Right lobe of liver (tissue), 4 donors: ENCODE results near the gene SLX4IP.

Experiments used
- CTCF ChIP-seq, 4 donors: fragments of 200-600 bp in 3 of 4; fragments of 450-650 bp in 1 of 4; IDR thresholded peaks; one replicate each; pipeline versions ENCODE4 v1.5.1 to v1.8.0; 2016 to 2022; ENCODE audit warnings: antibody characterized with exemption in 4 of 4, mild to moderate bottlenecking in 2 of 4
- POLR2A ChIP-seq: fragments of 450-650 bp; IDR thresholded peaks from one replicate; pipeline ENCODE4 v1.6.1; 2017; ENCODE audit warnings: antibody characterized with exemption, mild to moderate bottlenecking
- donor health status: DM: no; HTN: no; CAD: no.
- donor health status: DM: no; HTN: no; CAD: no.
- donor health status: DM: no; HTN: yes; CAD: no.

- TF ChIP-seq CTCF (IDR thresholded peaks at IDR 0.05) (no peak), POLR2A (no peak)
Measured at GRCh38 chr20:10658051-10658823, 223.1 kb downstream of the SLX4IP start.
